GM18511 (cell line): ENCODE measurements around the gene RPUSD4.
A peak's percentile ranks its signal among the peaks of the same experiment; 100 is the strongest.

Experiments
- ATAC-seq: cut with Tn5 transposase; IDR thresholded peaks from one replicate; pipeline ENCODE4 v1.9.1; 2021; ENCODE audit warnings: mild to moderate bottlenecking, moderate library complexity; ENCODE audit not compliant: unreplicated experiment

RPUSD4 gene

GRCh38 chr11:126214441-126214840, 3.0 kb upstream of the RPUSD4 start:
- no peak for ATAC-seq

GRCh38 chr11:126212089-126212660, 725 bp upstream of the RPUSD4 start:
- ATAC-seq, result no peak

GRCh38 chr11:126210871-126211235, 597 bp downstream of the RPUSD4 start:
- no peak for ATAC-seq

GRCh38 chr11:126207896-126208295, 3.6 kb downstream of the RPUSD4 start:
- ATAC-seq, result no peak

GRCh38 chr11:126205359-126205758, 6.1 kb downstream of the RPUSD4 start:
- ATAC-seq, result no peak

GRCh38 chr11:126202646-126203359, 8.6 kb downstream of the RPUSD4 start:
- ATAC-seq, result no peak

GRCh38 chr11:126198648-126199047, 12.8 kb downstream of the RPUSD4 start:
- no peak for ATAC-seq

- no peak for ATAC-seq
Observed at GRCh38 chr11:126197277-126197939, 14.0 kb downstream of the RPUSD4 start.

- ATAC-seq, result no peak
Observed at GRCh38 chr11:126195119-126195518, 16.3 kb downstream of the RPUSD4 start.

- no peak for ATAC-seq
Observed at GRCh38 chr11:126194121-126194543, 17.3 kb downstream of the RPUSD4 start.

- no peak for ATAC-seq
Observed at GRCh38 chr11:126193038-126193478, 18.4 kb downstream of the RPUSD4 start.

- no peak for ATAC-seq
Observed at GRCh38 chr11:126192361-126192760, 19.1 kb downstream of the RPUSD4 start.

- no peak for ATAC-seq
Observed at GRCh38 chr11:126191379-126192073, 19.9 kb downstream of the RPUSD4 start.

GRCh38 chr11:126190792-126191191, 20.7 kb downstream of the RPUSD4 start:
- ATAC-seq, result no peak

- peak; percentile 39 for ATAC-seq
Observed at GRCh38 chr11:126189109-126189929, 22.1 kb downstream of the RPUSD4 start.

GRCh38 chr11:126188332-126189108, 22.9 kb downstream of the RPUSD4 start:
- peak; percentile 90 for ATAC-seq

- ATAC-seq, result no peak
Observed at GRCh38 chr11:126186708-126187529, 24.5 kb downstream of the RPUSD4 start.

GRCh38 chr11:126186025-126186698, 25.3 kb downstream of the RPUSD4 start:
- no peak for ATAC-seq
